T-helper 2 cell treated with Interferon-gamma antibody and Interleukin-4, amounts not matched to agents 100 ng/mL and 5 ng/mL, for 36 hours (primary cell): ENCODE data around the gene DOK6. TPM values are rescaled to one million over a fixed set of nuclear protein-coding genes. Genes with fewer than 3 reads are reported as not detected.

Experiments used
- intact Hi-C: fragments of 100-400 bp; cut with micrococcal nuclease; formaldehyde crosslinking; loops from one replicate; pipeline ENCODE4 v1.15.1; 2023
- total RNA-seq: library from RNA; stranded (reverse); gene quantifications from 2 replicates; pipeline ENCODE4 v1.2.3, GENCODE V29; 2022

The DOK6 gene
- total RNA-seq, 1 donor from 2014 or later = not detected

- intact Hi-C loops = no loop called here
Observed at GRCh38 chr18:69734536-69734935, 333.8 kb downstream of the DOK6 start.

- intact Hi-C loops = no loop called here
Observed at GRCh38 chr18:69736730-69737129, 336.0 kb downstream of the DOK6 start.

GRCh38 chr18:69737851-69738250 is 337.2 kb downstream of the DOK6 start:
- intact Hi-C loops = no loop called here

DNA sequence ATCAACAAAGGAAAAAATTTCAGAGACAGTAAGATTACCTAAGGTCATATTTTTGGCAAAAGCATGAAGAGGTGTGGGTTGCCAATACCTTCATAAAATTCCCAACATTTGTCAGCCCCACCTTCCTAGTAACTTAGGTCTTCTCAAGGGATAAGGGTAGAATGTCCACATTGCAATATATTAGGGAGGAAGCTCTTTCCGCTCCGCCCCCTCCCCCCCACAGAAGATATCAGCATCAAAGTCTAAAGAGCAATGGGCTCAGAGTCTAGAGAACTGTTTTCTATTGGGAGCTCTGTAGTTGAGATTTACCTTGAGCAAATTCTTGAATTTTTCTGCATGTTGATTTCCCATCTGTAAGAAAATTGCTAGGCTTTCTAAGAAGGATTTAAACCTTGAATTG is 346.7 kb downstream of the DOK6 start:
- intact Hi-C loops = no loop called here

DNA sequence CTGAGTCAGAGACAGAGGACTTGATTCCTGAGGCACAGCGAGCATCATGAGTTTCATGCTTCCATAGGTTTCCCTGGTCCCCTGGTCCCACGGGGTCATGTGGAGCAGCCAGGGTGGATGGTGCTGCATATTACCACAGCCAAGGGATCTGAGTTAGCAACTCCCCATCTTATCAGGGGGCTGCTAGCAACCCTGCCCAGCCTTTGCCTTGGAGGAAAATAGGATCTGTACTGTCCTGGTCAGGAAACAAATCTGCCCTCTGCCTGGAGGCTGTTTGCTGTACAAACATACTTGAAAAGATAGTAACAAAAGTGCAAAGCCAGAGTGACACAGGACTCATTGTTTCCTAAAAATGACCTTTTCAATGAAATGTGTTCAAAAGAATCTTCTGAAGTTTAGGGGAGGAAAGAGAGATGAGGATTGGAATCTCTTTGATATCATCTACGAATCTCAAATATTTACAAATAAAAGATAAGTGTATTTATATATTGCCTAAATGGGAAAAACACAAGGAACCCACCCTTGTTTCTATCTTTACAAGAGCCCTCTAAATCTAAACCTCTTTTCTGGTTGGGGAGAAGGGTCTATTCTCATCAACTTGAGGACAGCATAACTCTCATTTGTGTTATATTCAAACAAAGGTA is 352.2 kb downstream of the DOK6 start:
- intact Hi-C loops = no loop called here

- intact Hi-C loops = no loop called here
Observed at GRCh38 chr18:69754108-69754507, 353.4 kb downstream of the DOK6 start.

- intact Hi-C loops = no loop called here
Observed at GRCh38 chr18:69755041-69755440, 354.4 kb downstream of the DOK6 start.

DNA sequence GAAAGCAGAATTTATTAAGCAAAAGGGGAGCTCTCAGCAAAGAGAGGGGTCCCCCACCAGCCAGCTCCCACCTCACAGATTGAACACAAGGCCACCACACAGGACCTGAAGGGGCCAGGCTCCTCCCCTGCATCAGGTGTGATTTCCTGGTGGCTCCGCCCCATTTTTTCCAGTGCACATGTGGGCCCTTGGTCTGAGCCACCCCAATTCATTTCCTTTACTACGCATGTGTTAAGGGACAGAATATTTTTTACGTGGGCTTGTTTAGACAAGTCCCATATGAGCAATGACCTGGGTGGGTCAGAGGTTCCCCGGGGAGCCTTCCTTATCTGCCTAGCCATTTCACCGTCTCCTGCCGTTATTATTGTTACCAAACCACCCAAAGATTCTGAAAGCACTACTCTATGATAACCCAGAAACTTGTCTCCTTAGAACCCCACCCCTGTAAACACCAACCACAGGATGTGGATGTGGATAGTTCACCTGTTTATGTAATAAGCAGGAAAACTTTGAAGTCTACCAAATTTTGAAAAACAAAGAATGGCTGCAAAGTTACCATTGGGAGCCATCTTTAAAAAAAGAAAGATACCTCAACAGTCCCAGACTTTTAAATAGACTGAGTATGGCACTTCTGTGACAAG is 355.3 kb downstream of the DOK6 start:
- intact Hi-C loops = no loop called here

DNA sequence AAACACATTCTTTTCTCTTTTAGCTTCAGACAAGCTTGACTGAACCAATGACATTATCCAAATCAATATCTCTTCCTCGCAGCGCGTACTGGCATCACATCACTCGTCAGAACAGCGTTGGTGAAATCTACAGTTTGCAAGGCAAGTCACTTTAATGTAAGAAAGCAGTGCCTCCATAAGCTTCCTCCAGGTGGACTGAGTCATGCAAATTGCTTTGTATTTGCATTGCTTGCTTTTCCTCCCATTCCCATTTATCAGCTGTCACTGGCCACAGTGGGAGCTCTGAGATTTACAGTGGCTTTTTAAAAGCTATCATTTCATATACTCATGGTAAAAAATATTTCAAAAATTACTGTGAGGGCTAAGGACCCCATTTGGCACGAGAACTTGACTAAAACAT is 357.0 kb downstream of the DOK6 start:
- intact Hi-C loops = no loop called here

DNA sequence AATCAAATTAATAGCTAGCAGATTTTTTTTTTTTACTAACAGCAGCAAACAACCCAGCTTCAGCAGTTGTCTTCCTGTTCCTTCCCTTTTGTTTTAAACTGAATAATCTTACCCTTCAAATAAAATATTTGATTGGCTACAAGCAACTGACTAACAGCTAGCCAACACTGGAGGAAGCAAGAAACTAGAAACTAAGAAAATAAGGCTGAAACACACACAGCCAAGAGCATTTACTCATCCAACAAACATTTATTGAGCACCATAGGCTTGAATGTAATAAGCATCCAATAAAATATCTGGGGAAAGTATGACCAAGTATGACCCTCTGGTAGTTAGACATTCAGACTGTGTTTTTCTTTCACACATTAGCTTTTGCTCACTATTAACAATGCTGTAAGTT is 357.8 kb downstream of the DOK6 start:
- intact Hi-C loops = no loop called here

DNA sequence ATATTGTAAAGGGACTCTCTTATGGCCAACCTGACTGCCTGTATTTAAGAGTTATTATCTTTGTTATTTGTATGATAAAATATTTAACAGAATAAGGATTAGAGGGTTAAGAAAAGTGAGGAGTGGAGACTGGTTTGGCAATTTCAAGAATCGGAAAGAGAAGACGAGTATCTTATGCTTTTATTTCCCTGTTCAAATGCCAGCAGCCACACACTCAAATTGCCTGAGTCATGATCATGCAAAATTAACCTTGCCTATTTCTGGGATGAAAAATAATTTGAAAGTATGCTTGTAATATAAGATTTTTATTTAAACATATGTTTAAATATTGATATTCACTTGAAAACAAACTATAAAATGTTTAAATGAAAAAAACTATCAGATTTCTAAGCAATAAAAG is 358.4 kb downstream of the DOK6 start:
- intact Hi-C loops = no loop called here

DNA sequence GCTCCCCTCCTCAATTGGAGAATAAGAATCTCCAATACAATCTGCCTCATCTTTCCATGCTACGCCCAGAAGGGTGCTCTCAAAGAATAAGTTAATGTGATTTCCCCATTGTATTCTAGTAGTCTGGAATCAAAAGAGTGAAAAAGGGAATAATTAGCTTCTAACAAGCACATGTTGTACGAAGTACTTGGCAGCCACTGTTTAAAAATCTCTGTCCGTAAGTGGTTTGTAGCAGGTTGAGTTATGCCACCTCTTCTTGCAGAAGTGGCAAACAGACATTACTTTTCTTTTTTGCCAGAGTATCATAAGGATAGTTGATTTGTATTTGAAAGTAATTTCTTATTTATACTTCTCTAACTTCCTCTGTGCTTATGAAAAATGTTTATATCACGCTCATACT is 362.3 kb downstream of the DOK6 start:
- intact Hi-C loops = no loop called here

DNA sequence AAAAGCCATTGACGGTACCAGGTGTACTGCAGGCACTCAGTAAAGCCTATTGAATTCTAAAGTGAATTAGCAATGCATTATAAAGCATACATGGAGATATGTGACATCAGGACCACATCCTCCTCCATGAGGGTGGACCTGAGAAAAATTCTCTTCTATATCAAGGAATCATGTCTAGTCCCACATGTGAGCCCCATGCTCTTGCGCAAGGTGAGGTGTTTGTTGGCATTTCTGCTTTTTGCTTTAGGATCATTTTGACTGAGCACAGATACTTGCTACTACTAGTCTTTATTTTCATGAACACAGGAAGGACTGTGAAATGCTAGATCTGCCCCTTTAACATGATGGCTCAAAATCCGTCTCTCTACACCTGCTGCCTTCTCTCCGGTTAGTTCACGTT is 363.1 kb downstream of the DOK6 start:
- intact Hi-C loops = no loop called here

DNA sequence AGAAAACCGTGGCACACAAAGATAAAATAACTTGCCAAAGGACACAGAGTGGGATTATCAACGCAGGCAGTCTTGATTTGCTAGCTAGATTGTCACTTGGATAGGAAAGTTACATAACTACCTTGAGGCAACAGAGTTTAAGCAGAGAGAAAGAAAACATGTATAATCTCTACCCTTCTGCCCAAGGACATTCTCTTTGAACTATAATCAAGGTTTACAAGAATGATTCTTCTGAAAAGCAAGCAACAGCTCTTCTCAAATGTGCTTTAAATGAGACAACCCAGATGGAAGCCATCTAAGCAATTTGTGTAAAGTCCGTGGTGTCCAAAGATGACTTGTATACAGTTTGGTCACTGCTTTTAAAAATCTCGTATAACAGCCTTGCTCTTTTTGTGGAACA is 369.6 kb downstream of the DOK6 start:
- intact Hi-C loops = no loop called here

- intact Hi-C loops = no loop called here
Observed at GRCh38 chr18:69774831-69775230, 374.1 kb downstream of the DOK6 start.

GRCh38 chr18:69777248-69777647 is 376.6 kb downstream of the DOK6 start:
- intact Hi-C loops = no loop called here

GRCh38 chr18:69778680-69779079 is 378.0 kb downstream of the DOK6 start:
- intact Hi-C loops = no loop called here

DNA sequence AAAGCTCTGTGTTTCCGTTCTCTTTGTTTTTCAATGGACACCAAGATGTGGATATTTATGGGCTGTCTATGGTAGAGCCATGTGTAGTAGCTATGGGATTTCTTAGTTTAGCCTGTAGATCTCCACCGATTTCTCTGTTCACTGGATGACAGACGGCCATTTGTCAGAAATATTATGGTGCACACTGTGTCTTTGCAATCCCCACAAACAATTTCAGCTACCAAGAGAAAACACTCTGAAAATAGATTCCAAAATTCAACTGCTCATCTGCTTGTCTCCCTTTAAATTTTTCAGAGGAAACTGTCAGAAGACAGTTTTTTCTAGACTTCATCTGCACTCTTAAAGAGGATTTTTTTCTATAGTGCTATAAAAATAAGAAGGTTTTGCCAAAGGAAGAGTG is 380.2 kb downstream of the DOK6 start:
- intact Hi-C loops = no loop called here

- intact Hi-C loops = no loop called here
Observed at GRCh38 chr18:69784815-69785214, 384.1 kb downstream of the DOK6 start.

GRCh38 chr18:69785466-69785865 is 384.8 kb downstream of the DOK6 start:
- intact Hi-C loops = no loop called here

GRCh38 chr18:69786427-69786826 is 385.7 kb downstream of the DOK6 start:
- intact Hi-C loops = no loop called here

DNA sequence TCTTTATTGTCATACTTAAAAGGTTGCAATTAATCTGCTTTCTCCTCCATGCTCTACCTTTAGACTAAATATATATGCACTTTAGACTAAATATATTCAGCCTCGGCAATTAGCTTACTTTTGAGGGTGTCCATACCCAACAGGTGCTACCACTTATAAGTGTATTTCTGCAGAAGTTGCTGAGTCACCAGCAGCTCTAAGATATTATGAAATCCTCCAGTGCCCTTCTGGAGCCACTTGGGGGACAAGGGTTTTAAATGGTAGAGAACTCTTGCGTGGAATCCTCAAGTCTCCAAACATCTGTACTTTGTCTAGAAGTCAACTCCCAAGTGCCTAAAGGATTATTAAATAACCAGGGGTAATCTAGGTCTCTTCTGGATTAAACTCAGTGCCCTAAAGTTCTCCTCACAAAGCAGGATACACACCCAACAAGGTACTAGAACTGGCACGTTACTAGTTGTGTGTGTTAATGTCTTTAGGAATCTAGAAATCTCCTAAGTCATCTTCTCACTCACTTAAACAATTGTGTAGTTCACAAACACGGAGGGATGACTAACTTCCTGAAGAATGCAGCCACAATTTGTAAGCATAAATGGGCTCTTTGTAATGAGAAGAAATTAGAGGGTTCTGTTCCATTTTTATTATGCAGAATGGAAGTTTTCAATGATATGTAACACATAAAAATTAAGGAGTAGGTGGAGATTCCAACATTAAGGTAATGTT is 387.3 kb downstream of the DOK6 start:
- intact Hi-C loops = no loop called here

DNA sequence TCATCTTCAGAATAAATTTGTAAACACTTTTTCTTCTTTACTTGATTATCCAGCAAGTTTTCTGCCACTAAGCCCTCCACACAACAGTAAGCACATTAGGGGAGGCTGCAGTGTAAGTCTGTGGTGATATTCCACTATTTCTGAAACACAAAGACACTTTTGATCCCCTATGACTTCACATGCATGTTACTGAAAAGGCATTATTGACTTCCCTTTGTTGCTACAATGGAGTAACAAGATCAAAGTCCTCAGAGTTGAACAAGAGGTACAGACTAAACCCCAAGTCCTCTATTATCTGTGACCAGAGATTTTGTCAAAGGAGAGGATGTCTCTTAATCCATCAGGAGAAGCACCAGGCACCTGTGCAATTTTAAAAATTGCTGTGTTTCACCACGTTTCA is 389.1 kb downstream of the DOK6 start:
- intact Hi-C loops = no loop called here
